Endothelial cell of umbilical vein (primary cell): ENCODE measurements around the gene CDH3. TPM values are rescaled to one million over a fixed set of nuclear protein-coding genes. Genes with fewer than 3 reads are reported as not detected.

Experiments
- BruUV-seq: library from RNA; stranded (reverse); fragments of 400-500 nt; replicated peaks from 2 replicates; lab custom pipeline; 2021; lab: Mats Ljungman, UMichigan
- CTCF ChIA-PET: fragments of 300-600, 350-600 bp; sonication (Branson Sonifier 250); formaldehyde crosslinking; loops from one replicate; lab custom pipeline; 2021; ENCODE audit warnings: antibody characterized with exemption, inconsistent platforms; lab: Charles Lee
- POLR2A ChIA-PET: fragments of 300-600, 350-600 bp; sonication (Branson Sonifier 250); formaldehyde crosslinking; loops from one replicate; lab custom pipeline; 2021; ENCODE audit warnings: antibody characterized with exemption, inconsistent platforms; lab: Charles Lee
- DNase-seq: peaks from one replicate; pipeline ENCODE4 v3.0.0-alpha.2; 2011; ENCODE audit warnings: low read depth, low spot score
- FAIRE-seq: peaks from 2 replicates; lab custom pipeline; 2011; peaks lifted over from hg19 to GRCh38; lab: Jason Lieb, UNC
- H2AFZ ChIP-seq: 2 replicates; pipeline ENCODE4 v1.6.0; 2012; ENCODE audit warnings: low read depth, low read length, control low read depth, inconsistent platforms
- H3K27ac ChIP-seq: 2 replicates; pipeline ENCODE4 v1.5.1; 2011; ENCODE audit warnings: low read depth, mild to moderate bottlenecking, control low read depth, low read length, moderate library complexity; ENCODE audit not compliant: insufficient read depth
- H3K27me3 ChIP-seq, 2 experiments: 2 replicates each; pipeline versions ENCODE4 v1.6.0 to v1.6.1; 2011; ENCODE audit warnings: low read length in 2 of 2, mixed read lengths in 1 of 2; ENCODE audit not compliant: control insufficient read depth in 2 of 2, insufficient read depth in 2 of 2
- H3K36me3 ChIP-seq, 2 experiments: 2 replicates in 1 of 2; 3 replicates in 1 of 2; pipeline ENCODE4 v1.5.1; 2011; ENCODE audit warnings: low read length in 2 of 2, mild to moderate bottlenecking in 1 of 2, moderate library complexity in 1 of 2; ENCODE audit not compliant: control insufficient read depth in 2 of 2, insufficient read depth in 2 of 2; ENCODE audit errors: extremely low read depth in 1 of 2
- H3K4me1 ChIP-seq: 3 replicates; pipeline ENCODE4 v1.5.1; 2011; ENCODE audit warnings: mild to moderate bottlenecking, low read length; ENCODE audit not compliant: control insufficient read depth, insufficient read depth; ENCODE audit errors: extremely low read depth
- H3K4me2 ChIP-seq: 2 replicates; pipeline ENCODE4 v1.6.1; 2011; ENCODE audit warnings: low read length, control low read depth, mixed read lengths; ENCODE audit not compliant: insufficient read depth
- H3K4me3 ChIP-seq, 3 experiments: fragments of 200-600 bp in 1 of 3; sonication (generic), shearing (Covaris generic) in 1 of 3; replicated peaks in 1 of 3; 2 replicates each; pipeline ENCODE4 v1.5.1; 2011 to 2016; ENCODE audit warnings: control low read depth in 3 of 3, low read length in 3 of 3, mild to moderate bottlenecking in 2 of 3, inconsistent platforms in 1 of 3, low read depth in 1 of 3, moderate library complexity in 1 of 3; ENCODE audit not compliant: insufficient read depth in 1 of 3
- H3K79me2 ChIP-seq: 2 replicates; pipeline ENCODE4 v1.6.0; 2012; ENCODE audit warnings: low read length, inconsistent platforms; ENCODE audit not compliant: control insufficient read depth, insufficient read depth
- H3K9ac ChIP-seq: replicated peaks from 2 replicates; pipeline ENCODE3; 2011; ENCODE audit warnings: low read length, control low read depth; ENCODE audit not compliant: insufficient read depth; ENCODE audit errors: extremely low read depth
- H3K9me1 ChIP-seq: replicated peaks from 3 replicates; pipeline ENCODE4 v1.6.0; 2011; ENCODE audit warnings: mild to moderate bottlenecking, low read length; ENCODE audit not compliant: control insufficient read depth, insufficient read depth; ENCODE audit errors: extremely low read depth
- H3K9me3 ChIP-seq: replicated peaks from 2 replicates; pipeline ENCODE4 v1.5.1; 2012; ENCODE audit warnings: low read length, inconsistent platforms; ENCODE audit not compliant: control insufficient read depth, insufficient read depth
- H4K20me1 ChIP-seq: replicated peaks from 2 replicates; pipeline ENCODE3; 2011; ENCODE audit warnings: mild to moderate bottlenecking, low read length; ENCODE audit not compliant: control insufficient read depth, insufficient read depth; ENCODE audit errors: extremely low read depth
- EZH2 ChIP-seq: IDR thresholded peaks from 2 replicates; pipeline ENCODE4 v1.6.1; 2012; ENCODE audit warnings: borderline replicate concordance, low read depth, mild to moderate bottlenecking, moderate library complexity, low read length, inconsistent platforms; ENCODE audit not compliant: severe bottlenecking
- FOS ChIP-seq: IDR thresholded peaks from 2 replicates; pipeline ENCODE4 v1.6.1; 2011; ENCODE audit warnings: mild to moderate bottlenecking, low read length, moderate library complexity, borderline replicate concordance; ENCODE audit not compliant: insufficient read depth
- GATA2 ChIP-seq: IDR thresholded peaks from 2 replicates; pipeline ENCODE4 v1.7.0; 2011; ENCODE audit warnings: low read depth, mild to moderate bottlenecking, moderate library complexity, mixed read lengths, low read length; ENCODE audit not compliant: insufficient read length, insufficient read depth
- JUN ChIP-seq: IDR thresholded peaks from 2 replicates; pipeline ENCODE4 v1.6.1; 2011; ENCODE audit warnings: borderline replicate concordance, low read depth; ENCODE audit not compliant: insufficient read length, insufficient read depth
- MYC ChIP-seq: IDR thresholded peaks from one replicate; pipeline ENCODE4 v1.6.1; 2011; ENCODE audit warnings: mild to moderate bottlenecking, low read depth, low read length
- POLR2A ChIP-seq: IDR thresholded peaks from 2 replicates; pipeline ENCODE4 v1.6.1; 2012; ENCODE audit warnings: low read depth, mild to moderate bottlenecking, control low read depth, low read length
- POLR2AphosphoS5 ChIP-seq: IDR thresholded peaks from 2 replicates; pipeline ENCODE4 v1.6.1; 2012; ENCODE audit warnings: low read depth, mild to moderate bottlenecking, control low read depth, low read length, moderate library complexity; ENCODE audit not compliant: insufficient read depth
- dilution Hi-C: fragments of 300-500 bp; cut with MboI; formaldehyde crosslinking; loops from one replicate; pipeline ENCODE4 v1.15.0; 2019; ENCODE audit warnings: low sequenced_read_pairs; ENCODE audit not compliant: extremely low pct_ligation_motif_present
- intact Hi-C: fragments of 100-400 bp; cut with micrococcal nuclease; formaldehyde crosslinking; loops from one replicate; pipeline ENCODE4 v1.10.0; 2022
- polyA plus RNA-seq, 4 experiments: library from polyadenylated mRNA; depleted of rRNA in 3 of 4; stranded (reverse) in 3 of 4; unstranded in 1 of 4; fragments of >200 nt; gene quantifications; 2 replicates each; pipeline versions ENCODE4 v1.2.1 to v1.2.3, GENCODE V29; 2011 to 2012; ENCODE audit warnings: missing spikeins in 1 of 4
- total RNA-seq: library from RNA; stranded (reverse); gene quantifications from 2 replicates; pipeline ENCODE4 v1.2.3, GENCODE V29; 2021
- TF ChIP-seq, protein P1 (sequence below), 2 donors: IDR thresholded peaks; 1 replicate in 1 of 2; 2 replicates in 1 of 2; pipeline ENCODE4 v1.5.1; 2011; ENCODE audit warnings: low read length in 2 of 2, mild to moderate bottlenecking in 2 of 2, moderate library complexity in 2 of 2, control low read depth in 1 of 2, inconsistent platforms in 1 of 2, low read depth in 1 of 2; ENCODE audit not compliant: insufficient read depth in 1 of 2; ENCODE audit errors: extremely low read depth in 1 of 2
- TF ChIP-seq, protein P2 (sequence below): IDR thresholded peaks from 2 replicates; pipeline ENCODE4 v1.6.1; 2011; ENCODE audit not compliant: insufficient read depth, insufficient read length

CDH3 gene
- total and polyA plus RNA-seq, 2 donors (not counting 3 experiments of a cell fraction or from before 2014, with no cell fraction given): 0.03 TPM; not detected in 1

DNA sequence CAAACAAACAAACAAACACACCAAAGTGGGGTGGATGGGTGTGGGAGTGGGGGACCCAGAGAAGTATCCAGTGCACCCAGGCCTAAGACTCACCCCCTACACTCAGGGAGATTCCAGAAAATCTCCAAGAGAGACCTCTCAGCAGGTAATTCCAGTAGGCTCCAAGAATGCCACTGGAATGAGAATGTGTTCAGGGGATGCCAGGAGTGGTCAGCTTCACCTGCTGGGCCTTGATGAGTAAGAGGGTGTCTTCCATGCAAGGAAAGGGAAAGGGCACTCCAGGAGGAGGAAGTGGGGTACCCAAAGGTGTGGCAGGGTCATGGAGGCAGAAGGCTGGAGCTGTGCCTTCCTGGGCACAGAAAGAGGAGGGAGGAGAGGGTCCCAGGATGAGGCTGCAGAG, 101.8 kb downstream of the CDH3 start:
- FAIRE-seq: no peak
- no peak overlapping the region for H3K27ac ChIP-seq
- no TSS peak for BruUV-seq
- intact Hi-C loops (no loop called here), dilution Hi-C loops (no loop called here)
- H3K9me3 ChIP-seq: no peaks in the 10 kb centered on the region
- POLR2A ChIA-PET: no interaction called here
- peaks cover 3 to 9% of the 10 kb centered on the region in 2 experiments for H3K27me3 ChIP-seq
- H3K79me2 ChIP-seq: no peaks in the 10 kb centered on the region
- no peak for DNase-seq
- no peaks in the 10 kb centered on the region for H3K36me3 ChIP-seq
- no peak for TF ChIP-seq GATA2
- TF ChIP-seq POLR2A: no peak
- TF ChIP-seq, protein P1, sequence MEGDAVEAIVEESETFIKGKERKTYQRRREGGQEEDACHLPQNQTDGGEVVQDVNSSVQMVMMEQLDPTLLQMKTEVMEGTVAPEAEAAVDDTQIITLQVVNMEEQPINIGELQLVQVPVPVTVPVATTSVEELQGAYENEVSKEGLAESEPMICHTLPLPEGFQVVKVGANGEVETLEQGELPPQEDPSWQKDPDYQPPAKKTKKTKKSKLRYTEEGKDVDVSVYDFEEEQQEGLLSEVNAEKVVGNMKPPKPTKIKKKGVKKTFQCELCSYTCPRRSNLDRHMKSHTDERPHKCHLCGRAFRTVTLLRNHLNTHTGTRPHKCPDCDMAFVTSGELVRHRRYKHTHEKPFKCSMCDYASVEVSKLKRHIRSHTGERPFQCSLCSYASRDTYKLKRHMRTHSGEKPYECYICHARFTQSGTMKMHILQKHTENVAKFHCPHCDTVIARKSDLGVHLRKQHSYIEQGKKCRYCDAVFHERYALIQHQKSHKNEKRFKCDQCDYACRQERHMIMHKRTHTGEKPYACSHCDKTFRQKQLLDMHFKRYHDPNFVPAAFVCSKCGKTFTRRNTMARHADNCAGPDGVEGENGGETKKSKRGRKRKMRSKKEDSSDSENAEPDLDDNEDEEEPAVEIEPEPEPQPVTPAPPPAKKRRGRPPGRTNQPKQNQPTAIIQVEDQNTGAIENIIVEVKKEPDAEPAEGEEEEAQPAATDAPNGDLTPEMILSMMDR (IDR thresholded peaks at IDR 0.05; ENCODE audit: extremely low read depth in 1 of 2, insufficient read depth in 1 of 2, low read depth in 1 of 2, low read length in 2 of 2): no peak
- TF ChIP-seq EZH2: no peak
- no peak for TF ChIP-seq POLR2AphosphoS5
- TF ChIP-seq JUN: no peak
- TF ChIP-seq, protein P2, sequence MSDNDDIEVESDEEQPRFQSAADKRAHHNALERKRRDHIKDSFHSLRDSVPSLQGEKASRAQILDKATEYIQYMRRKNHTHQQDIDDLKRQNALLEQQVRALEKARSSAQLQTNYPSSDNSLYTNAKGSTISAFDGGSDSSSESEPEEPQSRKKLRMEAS: no peak
- TF ChIP-seq FOS: no peak
- TF ChIP-seq MYC: no peak
- no peak overlapping the region for H2AFZ ChIP-seq
- no peaks in the 10 kb centered on the region for H3K9me1 ChIP-seq
- H3K4me2 ChIP-seq: no peak overlapping the region
- H3K4me3 ChIP-seq: no peak overlapping the region
- no peak overlapping the region for H3K9ac ChIP-seq
- H4K20me1 ChIP-seq: no peaks in the 10 kb centered on the region
- CTCF ChIA-PET: no interaction called here
- no peaks in the 10 kb centered on the region for H3K4me1 ChIP-seq
